Measurements from ENCODE around the gene TUFT1.

GRCh38 chr1:151606384-151606783 lies 66.3 kb downstream of the TUFT1 start:
- TF ChIP-seq EZH2 (IDR thresholded peaks at IDR 0.05; ENCODE audit: borderline replicate concordance) (no peak), CTCF (IDR thresholded peaks at IDR 0.05; ENCODE audit: poor library complexity) (no peak)
